ENCODE measurements around the gene IQCF5. TPM values are rescaled to one million over a fixed set of nuclear protein-coding genes. Genes with fewer than 3 reads are reported as not detected.
"Not testable (repeated sequence)": the region's sequence is repeated elsewhere in the genome, so short reads cannot be mapped to it uniquely, and the experiment has no call there.

The IQCF5 gene
- total RNA-seq, 1 donor from 2014 or later = not detected

DNA sequence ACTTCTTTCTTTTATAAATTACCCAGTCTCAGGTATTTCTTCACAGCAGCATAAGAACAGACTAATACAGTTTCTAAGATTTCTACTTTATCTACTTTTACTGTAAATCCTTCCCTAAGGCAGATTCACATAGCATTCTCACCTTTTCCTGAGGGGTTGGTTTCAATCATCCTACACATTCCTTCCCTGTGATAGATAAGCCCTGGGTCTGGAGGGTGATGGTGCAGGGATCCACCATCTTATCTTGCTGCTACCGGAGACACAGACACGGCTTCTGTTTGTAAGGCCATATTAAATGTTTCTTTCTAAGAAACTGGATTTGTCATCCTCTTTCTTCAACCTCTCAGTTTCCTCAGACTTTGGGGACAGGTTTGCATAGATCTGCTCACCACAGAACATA, 6.1 kb downstream of the IQCF5 start:
- DNase-seq (ENCODE audit: low spot score) = no peak

DNA sequence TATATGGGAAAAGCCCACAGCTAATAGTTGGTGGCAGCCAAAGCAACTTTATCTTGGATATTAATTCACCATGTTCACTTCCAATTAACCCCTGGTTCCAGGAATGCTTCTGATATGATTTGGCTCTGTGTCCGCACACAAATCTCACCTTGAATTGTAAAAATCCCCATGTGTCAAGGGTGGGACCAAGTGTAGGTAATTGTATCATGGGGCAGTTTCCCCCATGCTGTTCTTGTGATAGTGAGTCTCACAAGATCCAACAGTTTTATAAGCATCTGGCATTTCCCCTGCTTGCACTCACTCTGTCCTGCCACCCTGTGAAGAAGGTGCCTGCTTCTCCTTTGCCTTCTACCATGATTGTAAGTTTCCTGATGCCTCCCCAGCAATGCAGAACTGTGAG, 6.5 kb downstream of the IQCF5 start:
- DNase-seq (ENCODE audit: low spot score) = not testable (repeated sequence)

DNA sequence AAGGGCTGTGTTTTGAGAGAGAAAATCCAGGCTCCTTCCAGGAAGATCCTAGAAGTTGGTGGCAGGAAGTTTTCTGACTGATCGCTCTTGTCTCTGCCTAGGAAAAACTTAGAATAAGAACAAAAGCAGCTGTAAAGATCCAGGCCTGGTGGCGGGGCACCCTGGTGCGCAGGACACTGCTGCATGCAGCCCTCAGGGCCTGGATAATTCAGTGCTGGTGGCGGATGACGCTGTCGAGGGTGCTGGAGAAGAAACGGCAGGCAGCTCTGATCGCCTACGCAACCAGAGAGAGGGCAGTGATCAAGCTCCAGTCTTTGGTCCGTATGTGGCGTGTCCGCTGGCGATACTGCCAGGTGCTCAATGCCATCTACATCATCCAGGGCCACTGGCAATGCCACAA, 12.5 kb downstream of the IQCF5 start:
- no peak for DNase-seq (ENCODE audit: low spot score)

DNA sequence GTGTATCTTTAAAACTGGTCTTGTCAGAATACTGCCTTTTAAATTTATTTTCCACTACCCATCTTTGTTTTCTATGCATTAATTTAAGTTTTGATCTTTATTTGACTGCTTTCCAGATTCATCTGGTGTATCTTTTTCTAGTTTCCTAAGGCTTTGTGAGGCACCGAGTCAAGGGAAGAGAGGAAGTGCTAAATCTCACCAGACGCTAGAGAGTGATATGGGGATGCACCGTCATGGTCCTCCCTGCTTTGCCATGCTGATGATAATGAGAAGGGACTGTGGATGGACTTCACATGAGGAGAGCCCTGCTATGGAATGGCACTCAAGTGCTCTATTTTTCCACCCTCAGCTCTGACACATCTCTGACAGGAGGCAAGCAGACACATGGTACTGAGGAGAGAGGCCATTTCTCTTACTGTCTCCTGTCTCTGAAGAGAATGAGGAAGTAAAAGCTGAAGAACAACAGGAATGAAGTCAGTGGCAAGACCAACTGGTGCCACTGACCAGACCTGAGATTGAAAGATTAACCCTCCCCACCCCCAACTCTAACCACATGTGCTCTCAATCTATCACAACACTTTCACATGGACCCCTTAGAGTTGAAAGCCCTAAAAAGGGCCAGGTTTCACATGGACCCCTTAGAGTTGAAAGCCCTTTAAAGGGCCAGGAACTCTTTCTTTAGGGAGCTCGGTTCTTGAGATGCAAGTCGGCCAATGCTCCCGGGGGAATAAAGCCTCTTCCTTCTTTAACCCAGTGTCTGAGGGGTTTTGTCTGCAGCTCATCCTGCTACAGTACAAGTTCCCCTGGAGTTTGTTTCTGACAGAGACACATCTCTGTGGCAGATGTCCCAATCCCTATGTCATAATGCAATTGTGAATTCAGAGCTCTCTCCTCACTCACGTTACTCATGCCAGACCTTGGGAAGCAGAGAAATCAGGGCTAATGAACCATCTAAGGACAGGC, 14.4 kb downstream of the IQCF5 start, which contains the start of gene IQCF2:
Gene IQCF2, plus strand, starts transcription at position 913 of the 963 bp plus-strand sequence. CDS start 52 bp downstream, outside the sequence.
- no peak for DNase-seq (ENCODE audit: low spot score)

DNA sequence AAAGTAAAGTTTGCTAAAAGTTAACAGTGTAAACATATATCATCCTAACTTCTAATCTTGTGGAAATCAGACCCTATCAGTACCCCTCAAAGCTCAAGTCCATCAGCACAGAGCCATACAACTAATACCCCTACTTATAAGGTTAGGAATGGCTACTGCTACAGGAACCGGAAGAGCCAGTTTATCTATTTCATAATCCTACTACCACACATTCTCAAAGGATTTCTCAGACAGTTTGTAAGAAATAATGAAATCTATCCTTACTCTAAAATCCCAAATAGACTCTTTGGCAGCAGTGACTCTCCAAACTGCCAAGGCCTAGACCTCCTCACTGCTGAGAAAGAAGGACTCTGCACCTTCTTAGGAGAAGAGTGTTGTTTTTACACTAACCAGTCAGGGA, 20.0 kb downstream of the IQCF5 start:
- not testable (repeated sequence) for DNase-seq (ENCODE audit: low spot score)

DNA sequence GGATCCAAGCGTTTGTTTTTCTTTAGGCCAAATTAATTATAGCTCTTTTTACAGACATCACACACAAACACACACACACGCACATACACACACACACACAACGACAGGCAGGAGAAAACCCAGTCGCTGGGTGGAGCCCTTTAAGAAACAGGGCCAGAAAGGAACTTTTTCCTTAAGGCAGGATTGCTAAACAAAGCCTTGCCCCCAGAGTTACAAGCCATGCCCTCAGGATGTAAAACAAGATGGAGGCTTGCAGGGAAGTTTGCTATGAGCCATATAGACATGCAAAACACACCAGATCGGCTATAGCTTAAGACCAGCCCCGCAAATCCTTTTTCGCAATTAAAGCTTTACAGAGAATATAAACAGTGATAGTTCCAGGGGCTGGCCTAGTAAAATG, 30.3 kb downstream of the IQCF5 start:
- DNase-seq (ENCODE audit: low spot score) = no peak

DNA sequence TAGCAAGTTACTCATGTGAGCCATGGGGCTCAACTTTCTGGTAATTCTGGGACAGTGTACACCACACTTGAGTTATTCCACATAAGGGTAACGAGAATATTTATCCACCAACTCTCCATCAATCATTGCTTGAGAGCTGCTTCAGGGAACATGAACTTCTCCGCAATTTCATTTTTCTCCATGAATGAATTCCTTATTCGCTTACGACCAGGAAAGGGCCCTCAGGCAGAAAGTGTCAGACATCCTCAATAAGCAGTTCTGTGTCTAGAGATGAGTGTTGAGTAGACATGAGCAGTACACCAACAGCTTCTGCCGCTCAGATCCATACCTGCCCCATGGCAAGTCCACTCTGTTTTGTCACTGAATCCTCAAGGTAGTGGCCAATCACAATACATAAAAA, 38.8 kb downstream of the IQCF5 start:
- DNase-seq (ENCODE audit: low spot score) = no peak

DNA sequence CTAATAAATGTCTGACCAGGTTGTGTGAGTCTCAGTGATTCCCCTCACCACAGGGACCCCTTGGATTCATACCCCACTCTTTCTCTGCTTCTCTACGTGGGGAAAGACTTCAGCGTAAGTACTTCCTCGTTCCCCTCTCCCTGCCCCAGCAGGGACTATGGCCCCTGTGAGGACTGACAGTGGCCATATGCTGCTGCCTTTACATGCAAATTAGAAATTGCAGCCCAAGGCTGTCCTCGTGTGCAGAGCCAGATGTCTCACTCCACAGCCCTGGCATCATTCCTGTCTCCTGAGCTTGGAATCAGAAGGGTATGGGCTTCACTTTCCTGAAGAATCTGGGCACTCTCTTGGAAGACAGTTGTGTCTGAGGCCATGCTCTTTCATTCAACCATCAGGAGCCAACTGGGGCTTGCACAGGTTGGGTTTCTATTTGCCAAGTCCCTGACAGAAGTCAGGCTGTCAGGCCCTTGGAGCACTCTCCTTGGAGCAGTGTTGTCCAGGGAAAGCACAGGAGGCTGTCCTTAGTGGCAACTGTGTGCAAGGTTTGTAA, 44.5 kb downstream of the IQCF5 start:
- no peak for DNase-seq (ENCODE audit: low spot score)

DNA sequence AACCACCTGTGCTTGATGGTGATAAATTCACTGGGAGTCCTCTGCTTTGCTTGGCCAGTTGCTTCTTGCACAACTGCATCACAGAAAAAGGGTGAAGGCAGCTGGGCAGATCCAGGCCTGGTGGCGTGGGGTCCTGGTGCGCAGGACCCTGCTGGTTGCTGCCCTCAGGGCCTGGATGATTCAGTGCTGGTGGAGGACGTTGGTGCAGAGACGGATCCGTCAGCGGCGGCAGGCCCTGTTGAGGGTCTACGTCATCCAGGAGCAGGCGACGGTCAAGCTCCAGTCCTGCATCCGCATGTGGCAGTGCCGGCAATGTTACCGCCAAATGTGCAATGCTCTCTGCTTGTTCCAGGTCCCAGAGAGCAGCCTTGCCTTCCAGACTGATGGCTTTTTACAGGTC, 45.1 kb downstream of the IQCF5 start:
- no peak for DNase-seq (ENCODE audit: low spot score)

DNA sequence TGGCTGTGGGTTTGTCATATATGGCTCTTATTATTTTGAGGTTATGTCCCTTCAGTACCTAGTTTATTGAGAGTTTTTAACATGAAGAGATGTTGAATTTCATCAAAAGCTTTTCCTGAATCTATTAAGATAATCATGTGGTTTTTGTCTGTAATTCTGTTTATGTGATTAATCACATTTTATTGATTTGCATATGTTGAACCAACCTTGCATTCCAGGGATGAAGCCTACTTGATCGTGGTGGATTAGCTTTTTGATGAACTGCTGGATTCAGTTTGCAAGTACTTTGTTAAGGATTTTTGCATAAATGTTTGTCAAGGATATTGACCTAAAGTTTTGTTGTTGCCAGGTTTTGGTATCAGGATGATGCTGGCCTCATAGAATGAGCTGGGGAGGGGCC, 47.1 kb downstream of the IQCF5 start:
- no peak for DNase-seq (ENCODE audit: low spot score)

Other genes with a start within 250 kb of the IQCF5 start
- gene TEX264, start 204.3 kb downstream of the IQCF5 start, total RNA-seq = 86.0 TPM
- gene GRM2, start 168.5 kb downstream of the IQCF5 start, total RNA-seq = 0.29 TPM
- not detected for gene IQCF6, start 96.4 kb downstream of the IQCF5 start, total RNA-seq
- not detected for gene IQCF2, start 14.0 kb downstream of the IQCF5 start, total RNA-seq
- gene IQCF1, start 27.8 kb upstream of the IQCF5 start, total RNA-seq = not detected
- gene RRP9, start 66.3 kb upstream of the IQCF5 start, total RNA-seq = 11.9 TPM
- 25.4 TPM for gene PARP3, start 66.8 kb upstream of the IQCF5 start, total RNA-seq
- 0.55 TPM for gene GPR62, start 79.8 kb upstream of the IQCF5 start, total RNA-seq
- 45.1 TPM for gene PCBP4, start 91.9 kb upstream of the IQCF5 start, total RNA-seq
- gene ABHD14B, start 98.4 kb upstream of the IQCF5 start, total RNA-seq = 59.1 TPM
- gene ABHD14A, start 99.5 kb upstream of the IQCF5 start, total RNA-seq = 20.8 TPM
- gene ACY1, start 107.9 kb upstream of the IQCF5 start, total RNA-seq = 47.6 TPM
- 836 TPM for gene RPL29, start 120.3 kb upstream of the IQCF5 start, total RNA-seq
- 20.4 TPM for gene DUSP7, start 181.0 kb upstream of the IQCF5 start, total RNA-seq